Mesenchymal stem cell (in vitro differentiated cells and primary cell): ENCODE data around the gene FGFR1OP2.

ENCODE experiments used
- DNase-seq: peaks from one replicate; pipeline ENCODE4 v3.0.0-alpha.2; 2013
- H2AFZ ChIP-seq: one replicate; pipeline ENCODE4 v1.6.1; 2013; ENCODE audit warnings: low read depth, mild to moderate bottlenecking, control low read depth, inconsistent platforms, low read length, moderate library complexity
- H2AK5ac ChIP-seq: 2 replicates; pipeline ENCODE4 v1.6.1; 2013; ENCODE audit warnings: low read length, moderate library complexity, mild to moderate bottlenecking, inconsistent platforms; ENCODE audit not compliant: severe bottlenecking
- H2BK120ac ChIP-seq: one replicate; pipeline ENCODE4 v1.6.1; 2013; ENCODE audit warnings: low read depth, mild to moderate bottlenecking, inconsistent platforms, low read length, moderate library complexity
- H2BK12ac ChIP-seq, 2 experiments: one replicate each; pipeline ENCODE4 v1.6.1; 2013; ENCODE audit warnings: inconsistent platforms in 2 of 2, low read length in 2 of 2, mild to moderate bottlenecking in 2 of 2, moderate library complexity in 2 of 2, control low read depth in 1 of 2
- H2BK15ac ChIP-seq: one replicate; pipeline ENCODE4 v1.6.1; 2013; ENCODE audit warnings: mild to moderate bottlenecking, low read depth, inconsistent platforms; ENCODE audit not compliant: poor library complexity, severe bottlenecking
- H2BK5ac ChIP-seq: 2 replicates; pipeline ENCODE4 v1.6.1; 2013; ENCODE audit warnings: low read depth, mild to moderate bottlenecking, low read length, control low read depth, inconsistent platforms; ENCODE audit not compliant: poor library complexity, severe bottlenecking
- H3K14ac ChIP-seq, 2 experiments: one replicate each; pipeline ENCODE4 v1.6.1; 2013; ENCODE audit warnings: inconsistent platforms in 2 of 2, low read length in 2 of 2, control low read depth in 1 of 2, mild to moderate bottlenecking in 1 of 2, moderate library complexity in 1 of 2
- H3K18ac ChIP-seq, 2 experiments: one replicate each; pipeline ENCODE4 v1.6.1; 2013; ENCODE audit warnings: inconsistent platforms in 2 of 2, low read length in 2 of 2, control low read depth in 1 of 2, low read depth in 1 of 2, mild to moderate bottlenecking in 1 of 2
- H3K23ac ChIP-seq, 2 experiments: one replicate each; pipeline ENCODE4 v1.6.1; 2013; ENCODE audit warnings: inconsistent platforms in 2 of 2, low read length in 2 of 2, mild to moderate bottlenecking in 2 of 2, moderate library complexity in 2 of 2, control low read depth in 1 of 2
- H3K27ac ChIP-seq: 2 replicates; pipeline ENCODE4 v1.5.1; 2013; ENCODE audit warnings: mild to moderate bottlenecking, moderate library complexity, low read length, control low read depth, inconsistent platforms; ENCODE audit not compliant: poor library complexity, severe bottlenecking
- H3K27me3 ChIP-seq, 2 experiments: 2 replicates each; pipeline versions ENCODE4 v1.6.1 to v1.7.0; 2013; ENCODE audit warnings: low read length in 2 of 2, mild to moderate bottlenecking in 2 of 2, moderate library complexity in 2 of 2, control low read depth in 1 of 2, inconsistent platforms in 1 of 2; ENCODE audit not compliant: control insufficient read depth in 1 of 2, insufficient read depth in 1 of 2
- H3K36me3 ChIP-seq, 2 experiments: 2 replicates each; pipeline versions ENCODE4 v1.6.1 to v1.7.0; 2013; ENCODE audit warnings: low read length in 2 of 2, control low read depth in 1 of 2, inconsistent platforms in 1 of 2, low read depth in 1 of 2, mild to moderate bottlenecking in 1 of 2; ENCODE audit not compliant: insufficient read depth in 2 of 2, control insufficient read depth in 1 of 2
- H3K4ac ChIP-seq, 2 experiments: one replicate each; pipeline ENCODE4 v1.6.1; 2013; ENCODE audit warnings: inconsistent platforms in 2 of 2, low read length in 2 of 2, mild to moderate bottlenecking in 2 of 2, moderate library complexity in 2 of 2, control low read depth in 1 of 2, low read depth in 1 of 2
- H3K4me1 ChIP-seq: 2 replicates; pipeline ENCODE4 v1.6.1; 2013; ENCODE audit warnings: low read depth, low read length, control low read depth; ENCODE audit not compliant: control insufficient read depth, insufficient read depth
- H3K4me2 ChIP-seq: 2 replicates; pipeline ENCODE4 v1.6.1; 2013; ENCODE audit warnings: low read length, mild to moderate bottlenecking, inconsistent platforms; ENCODE audit not compliant: poor library complexity, severe bottlenecking
- H3K4me3 ChIP-seq, 2 experiments: 2 replicates each; pipeline versions ENCODE4 v1.5.1 to v1.7.0; 2013; ENCODE audit warnings: low read length in 2 of 2, mild to moderate bottlenecking in 2 of 2, control low read depth in 1 of 2, low read depth in 1 of 2; ENCODE audit not compliant: insufficient read depth in 1 of 2
- H3K79me1 ChIP-seq: replicated peaks from 2 replicates; pipeline ENCODE4 v1.6.1; 2013; ENCODE audit warnings: mild to moderate bottlenecking, control low read depth, low read length, inconsistent platforms; ENCODE audit not compliant: poor library complexity, severe bottlenecking
- H3K9ac ChIP-seq: 2 replicates; pipeline ENCODE4 v1.7.0; 2013; ENCODE audit warnings: mild to moderate bottlenecking, low read length, moderate library complexity
- H3K9me3 ChIP-seq: 2 replicates; pipeline ENCODE4 v1.7.0; 2013; ENCODE audit warnings: mild to moderate bottlenecking, low read length; ENCODE audit not compliant: control insufficient read depth
- H4K8ac ChIP-seq: one replicate; pipeline ENCODE4 v1.6.1; 2013; ENCODE audit warnings: inconsistent platforms, mild to moderate bottlenecking, low read length, moderate library complexity
- H4K91ac ChIP-seq: one replicate; pipeline ENCODE4 v1.6.1; 2013; ENCODE audit warnings: mild to moderate bottlenecking, low read length, inconsistent platforms
- WGBS: methylation state at CpG from one replicate; pipeline ENCODE4 v1.1.7; 2013; ENCODE audit warnings: mixed read lengths; 5-methylcytosine and 5-hydroxymethylcytosine counted together

FGFR1OP2 gene

DNA sequence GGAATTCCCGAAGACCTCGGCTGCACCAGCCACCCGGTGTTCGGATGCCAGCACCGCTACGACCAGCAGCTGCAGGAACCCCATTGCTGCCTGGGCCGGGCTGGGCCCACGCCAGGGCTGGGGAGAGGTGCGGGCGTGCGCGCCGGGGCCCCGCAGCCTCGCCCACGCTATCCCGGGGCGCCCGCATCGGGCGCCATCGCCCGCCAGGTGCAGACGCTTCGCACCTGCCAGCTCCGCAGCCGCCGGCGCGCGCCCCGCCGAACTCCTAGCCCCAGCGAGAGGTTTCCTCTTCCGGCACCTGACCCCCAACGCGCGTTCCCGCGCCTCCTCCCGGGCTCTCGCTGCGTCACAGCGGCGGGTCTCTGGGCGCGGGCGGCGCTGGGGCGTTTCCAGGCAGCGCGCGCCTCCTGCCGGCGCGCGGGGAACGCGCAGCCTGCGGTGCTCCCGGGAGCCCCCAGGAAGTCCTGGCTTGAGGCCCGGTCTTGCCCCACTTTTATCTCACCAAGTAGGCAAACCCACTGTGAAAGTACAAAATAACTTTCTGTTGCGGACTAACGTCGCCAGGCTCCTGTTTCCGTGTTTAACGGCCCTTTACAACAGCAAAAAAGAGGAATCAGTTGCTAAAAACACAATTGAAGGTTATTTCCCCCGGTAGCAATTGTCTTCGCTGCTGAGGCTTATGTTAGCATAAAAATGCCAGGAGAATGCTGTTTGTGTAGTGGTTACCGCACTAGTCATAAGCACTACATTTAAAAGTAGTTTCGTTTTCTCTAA, 76.0 kb downstream of the FGFR1OP2 start, which contains the start of gene TM7SF3:
TM7SF3 (minus strand) TSS at position 300 of the 774 bp plus-strand sequence; CDS start at position 84, 216 bp downstream.
- peak within 1 kb of the TSS; percentile 63 to 85 for H3K18ac ChIP-seq
- H2BK120ac ChIP-seq = no peak within 1 kb of the TSS
- H4K8ac ChIP-seq = peak within 1 kb of the TSS; percentile 71
- no peaks in the 10 kb centered on the region for H3K4me1 ChIP-seq
- peak within 1 kb of the TSS; percentile 68 for H3K27ac ChIP-seq
- peak within 1 kb of the TSS in 1 of 2 experiments; percentile 55 for H3K14ac ChIP-seq
- H2BK15ac ChIP-seq = peak within 1 kb of the TSS; percentile 62
- peak; percentile 87 for DNase-seq
- no peak within 1 kb of the TSS for H3K23ac ChIP-seq
- peak within 1 kb of the TSS; percentile 60 for H2AFZ ChIP-seq
- H3K79me1 ChIP-seq = peaks cover 6% of the 10 kb centered on the region
- H4K91ac ChIP-seq = no peak within 1 kb of the TSS
- H3K4me2 ChIP-seq = peak within 1 kb of the TSS; percentile 84
- peak within 1 kb of the TSS; percentile 75 to 95 for H3K4me3 ChIP-seq
- H3K9me3 ChIP-seq = no peaks in the 10 kb centered on the region
- H3K36me3 ChIP-seq = no peaks in the 10 kb centered on the region
- H3K9ac ChIP-seq = peak within 1 kb of the TSS; percentile 88
- no peak within 1 kb of the TSS for H3K4ac ChIP-seq
- 4% methylated on average over 62 of the region's 71 CpGs for WGBS
- no peak within 1 kb of the TSS for H2BK12ac ChIP-seq
- H2BK5ac ChIP-seq = peak within 1 kb of the TSS; percentile 31
- H2AK5ac ChIP-seq = peak within 1 kb of the TSS; percentile 84
- H3K27me3 ChIP-seq = no peaks in the 10 kb centered on the region

- peak overlapping the region in 1 of 2 experiments; percentile 95 for H3K4me3 ChIP-seq
- no peak overlapping the region for H3K4ac ChIP-seq
- H3K27me3 ChIP-seq = no peaks in the 10 kb centered on the region
- H2BK12ac ChIP-seq = no peak overlapping the region
- peak overlapping the region; percentile 33 for H4K8ac ChIP-seq
- no peak overlapping the region for H3K23ac ChIP-seq
- no peak overlapping the region for H2BK5ac ChIP-seq
- H3K14ac ChIP-seq = no peak overlapping the region
- H3K36me3 ChIP-seq = no peaks in the 10 kb centered on the region
- H3K4me2 ChIP-seq = peak overlapping the region; percentile 84
- no peaks in the 10 kb centered on the region for H3K9me3 ChIP-seq
- peak overlapping the region in 1 of 2 experiments; percentile 4 for H3K18ac ChIP-seq
- H3K27ac ChIP-seq = peak overlapping the region; percentile 44
- H2BK120ac ChIP-seq = no peak overlapping the region
- H4K91ac ChIP-seq = no peak overlapping the region
- 75% methylated on average over 12 of the region's 12 CpGs for WGBS
- H3K9ac ChIP-seq = peak overlapping the region; percentile 88
- no peak overlapping the region for H2AFZ ChIP-seq
- DNase-seq = no peak
- H3K4me1 ChIP-seq = no peaks in the 10 kb centered on the region
- H2AK5ac ChIP-seq = peak overlapping the region; percentile 84
- H3K79me1 ChIP-seq = peaks cover 6% of the 10 kb centered on the region
- H2BK15ac ChIP-seq = no peak overlapping the region
Measured at GRCh38 chr12:27014859-27015729, 76.8 kb downstream of the FGFR1OP2 start.

- no peak overlapping the region for H2BK120ac ChIP-seq
- no peak overlapping the region for H3K4me2 ChIP-seq
- no peak overlapping the region for H3K14ac ChIP-seq
- no peaks in the 10 kb centered on the region for H3K27me3 ChIP-seq
- H3K27ac ChIP-seq = no peak overlapping the region
- no peak overlapping the region for H4K91ac ChIP-seq
- no peak overlapping the region for H3K4me3 ChIP-seq
- no peaks in the 10 kb centered on the region for H3K9me3 ChIP-seq
- H3K4me1 ChIP-seq = no peaks in the 10 kb centered on the region
- H3K36me3 ChIP-seq = no peaks in the 10 kb centered on the region
- no peak overlapping the region for H2BK12ac ChIP-seq
- DNase-seq = peak; percentile 55
- no peak overlapping the region for H2AK5ac ChIP-seq
- H2BK15ac ChIP-seq = no peak overlapping the region
- no peak overlapping the region for H3K18ac ChIP-seq
- H2AFZ ChIP-seq = no peak overlapping the region
- no peak overlapping the region for H3K23ac ChIP-seq
- no peak overlapping the region for H3K4ac ChIP-seq
- no peak overlapping the region for H2BK5ac ChIP-seq
- peak overlapping the region; percentile 88 for H3K9ac ChIP-seq
- no peak overlapping the region for H4K8ac ChIP-seq
- H3K79me1 ChIP-seq = peaks cover 6% of the 10 kb centered on the region
- WGBS = no CpG with 5 or more reads among the region's 2 CpGs
Measured at GRCh38 chr12:27015730-27016076, 77.4 kb downstream of the FGFR1OP2 start.
